GM12878 (cell line): Measurements from ENCODE around the gene SERHL2. TPM values are rescaled to one million over a fixed set of nuclear protein-coding genes. Genes with fewer than 3 reads are reported as not detected.
"Not testable (repeated sequence)": the region's sequence is repeated elsewhere in the genome, so short reads cannot be mapped to it uniquely, and the experiment has no call there.

ENCODE experiments used
- ATAC-seq: fragments of 200-7000 bp; cut with Tn5 transposase; 3 replicates; pipeline ENCODE4 v1.9.1; 2020; ENCODE audit warnings: mild to moderate bottlenecking, moderate library complexity
- BruUV-seq: library from RNA; stranded (reverse); fragments of 400-500 nt; replicated peaks from 2 replicates; lab custom pipeline; 2021; lab: Mats Ljungman, UMichigan
- CTCF ChIA-PET: fragments of 300-600 bp; sonication (Branson Sonifier 250); formaldehyde crosslinking; extraction: SDS; loops from one replicate; lab custom pipeline; 2021; ENCODE audit warnings: inconsistent platforms; lab: Yijun Ruan, JAX
- POLR2A ChIA-PET: fragments of 350-600 bp; formaldehyde crosslinking; extraction: SDS; loops from one replicate; lab custom pipeline; 2021; ENCODE audit warnings: inconsistent platforms; lab: Charles Lee
- RAD21 ChIA-PET: fragments of 300-600 bp; sonication (Branson Sonifier 250); formaldehyde crosslinking; loops from one replicate; lab custom pipeline; 2023; ENCODE audit warnings: antibody characterized with exemption; ENCODE audit not compliant: unreplicated experiment; lab: Charles Lee
- SMC1A ChIA-PET: fragments of 300-600 bp; sonication (Branson Sonifier 250); formaldehyde crosslinking; loops from one replicate; lab custom pipeline; 2023; ENCODE audit not compliant: unreplicated experiment, uncharacterized antibody; lab: Charles Lee
- DNase-seq: peaks from one replicate; pipeline ENCODE4 v3.0.0-alpha.2; 2011; ENCODE audit warnings: low read depth, low spot score
- FAIRE-seq: peaks from 3 replicates; lab custom pipeline; 2011; peaks lifted over from hg19 to GRCh38; lab: Jason Lieb, UNC
- H2AFZ ChIP-seq: 2 replicates; pipeline ENCODE4 v1.6.0; 2011; ENCODE audit warnings: low read depth, low read length, control low read depth; ENCODE audit not compliant: control insufficient read depth
- H3K27ac ChIP-seq: 2 replicates; pipeline ENCODE4 v1.5.1; 2011; ENCODE audit warnings: control low read depth; ENCODE audit not compliant: control insufficient read depth, insufficient read depth
- H3K27me3 ChIP-seq, 2 experiments: replicated peaks in 1 of 2; 2 replicates each; pipeline versions ENCODE4 v1.6.0 to v1.6.1; 2011; ENCODE audit warnings: low read length in 1 of 2; ENCODE audit not compliant: control insufficient read depth in 2 of 2, insufficient read depth in 2 of 2
- H3K36me3 ChIP-seq, 2 experiments: 2 replicates each; pipeline ENCODE4 v1.5.1; 2011; ENCODE audit warnings: low read length in 1 of 2; ENCODE audit not compliant: control insufficient read depth in 2 of 2, insufficient read depth in 2 of 2
- H3K4me1 ChIP-seq: 2 replicates; pipeline ENCODE4 v1.6.1; 2011; ENCODE audit warnings: mild to moderate bottlenecking, low read length, moderate library complexity, mixed read lengths; ENCODE audit not compliant: control insufficient read depth, insufficient read depth
- H3K4me2 ChIP-seq: 2 replicates; pipeline ENCODE4 v1.6.0; 2011; ENCODE audit warnings: control low read depth; ENCODE audit not compliant: control insufficient read depth, insufficient read depth
- H3K4me3 ChIP-seq: fragments of 200-600 bp; sonication (generic); 2 replicates; pipeline ENCODE4 v1.5.1; 2016
- H3K79me2 ChIP-seq: 2 replicates; pipeline ENCODE4 v1.6.0; 2011; ENCODE audit warnings: low read length; ENCODE audit not compliant: control insufficient read depth, insufficient read depth
- H3K9ac ChIP-seq: 2 replicates; pipeline ENCODE4 v1.8.0; 2011; ENCODE audit warnings: low read length, control low read depth, mixed read lengths; ENCODE audit not compliant: control insufficient read depth, insufficient read depth
- H3K9me3 ChIP-seq: replicated peaks from 3 replicates; pipeline ENCODE4 v1.5.1; 2011; ENCODE audit warnings: mild to moderate bottlenecking, low read length; ENCODE audit not compliant: control insufficient read depth, insufficient read depth
- H4K20me1 ChIP-seq: 2 replicates; pipeline ENCODE4 v1.6.0; 2011; ENCODE audit not compliant: control insufficient read depth, insufficient read depth
- BHLHE40 ChIP-seq, 2 experiments: fragments of 450-650 bp in 1 of 2; IDR thresholded peaks; 2 replicates each; pipeline ENCODE4 v1.6.1; 2011 to 2017; ENCODE audit warnings: low read depth in 2 of 2, borderline replicate concordance in 1 of 2, improper control_type of control experiment in 1 of 2, low read length in 1 of 2, mild to moderate bottlenecking in 1 of 2
- CHD1 ChIP-seq: IDR thresholded peaks from 2 replicates; pipeline ENCODE4 v1.6.1; 2012; ENCODE audit warnings: low read depth, low read length, improper control_type of control experiment
- ESRRA ChIP-seq: IDR thresholded peaks from 2 replicates; pipeline ENCODE4 v1.6.1; 2012; ENCODE audit warnings: mild to moderate bottlenecking, low read length, improper control_type of control experiment
- NFIC ChIP-seq: IDR thresholded peaks from 2 replicates; pipeline ENCODE4 v1.6.1; 2012; ENCODE audit warnings: low read depth, mild to moderate bottlenecking, inconsistent platforms, low read length, moderate library complexity
- PAX5 ChIP-seq: IDR thresholded peaks from 2 replicates; pipeline ENCODE4 v1.6.1; 2011; ENCODE audit warnings: low read depth, low read length, borderline replicate concordance
- RBBP5 ChIP-seq: fragments of 200-600 bp; sonication (generic); conservative IDR thresholded peaks from 2 replicates; pipeline ENCODE4 v1.6.1; 2016
- SMAD1 ChIP-seq: fragments of 450-650 bp; IDR thresholded peaks from 2 replicates; pipeline ENCODE4 v1.6.1; 2018; ENCODE audit warnings: mild to moderate bottlenecking, low read depth; ENCODE audit not compliant: partially characterized antibody
- SMAD5 ChIP-seq: IDR thresholded peaks from 2 replicates; pipeline ENCODE4 v1.6.1; 2016; ENCODE audit warnings: antibody characterized with exemption, low read depth
- SUPT20H ChIP-seq: IDR thresholded peaks from 2 replicates; pipeline ENCODE4 v1.6.1; 2011; ENCODE audit warnings: low read depth, mild to moderate bottlenecking, low read length, moderate library complexity, borderline replicate concordance; ENCODE audit not compliant: control insufficient read depth
- ZNF274 ChIP-seq: IDR thresholded peaks from one replicate; pipeline ENCODE4 v1.8.0; 2011; ENCODE audit not compliant: insufficient read length, insufficient read depth
- ZSCAN29 ChIP-seq: fragments of 450-650 bp; IDR thresholded peaks from 2 replicates; pipeline ENCODE4 v1.6.1; 2017; ENCODE audit warnings: mild to moderate bottlenecking, moderate library complexity
- WGBS: methylation state at CpG from one replicate; pipeline ENCODE4 v1.1.6; 2016; ENCODE audit warnings: low lambda C conversion rate; ENCODE audit not compliant: insufficient replicate concordance, insufficient coverage; ENCODE audit errors: missing lambda C conversion rate; 5-methylcytosine and 5-hydroxymethylcytosine counted together
- in situ Hi-C: fragments of 300-500 bp; cut with MboI; formaldehyde crosslinking; loops from 9 replicates; pipeline ENCODE4 v1.14.3; 2018; ENCODE audit warnings: mixed read lengths
- intact Hi-C: fragments of 100-400 bp; cut with micrococcal nuclease; formaldehyde crosslinking; loops from one replicate; pipeline ENCODE4 v1.14.2; 2022; ENCODE audit not compliant: unreplicated experiment
- polyA plus RNA-seq, 11 experiments: library from polyadenylated mRNA; depleted of rRNA in 4 of 11; unstranded in 6 of 11; stranded (reverse) in 5 of 11; fragments of >200 nt; fragmentation: Nextera tagmentation in 4 of 11; fragmentation: Illumina TruSeq in 1 of 11; extraction: Ambion mirVana in 4 of 11; extraction: Trizol in 1 of 11; gene quantifications; 1 replicate in 1 of 11; 2 replicates in 10 of 11; pipeline versions ENCODE4 v1.2.1 to v1.2.3, GENCODE V29; 2011 to 2016; ENCODE audit warnings: inconsistent platforms in 2 of 11, missing spikeins in 2 of 11, low read depth in 1 of 11
- total RNA-seq, 4 experiments: library from RNA; depleted of rRNA in 3 of 4; stranded (reverse); fragments of >200 nt in 3 of 4; fragmentation: Illumina TruSeq in 1 of 4; extraction: Trizol in 1 of 4; gene quantifications; 2 replicates each; pipeline versions ENCODE4 v1.2.1 to v1.2.3, GENCODE V29; 2013 to 2021
- TF ChIP-seq, protein P1 (sequence below): fragments of 450-650 bp; formaldehyde crosslinking; IDR thresholded peaks from 2 replicates; pipeline ENCODE4 v1.5.0; 2022; ENCODE audit warnings: mild to moderate bottlenecking, missing genetic modification characterization

Gene SERHL2
- total and polyA plus RNA-seq, 10 of the 15 experiments (the other 5 are each of a cell fraction or from before 2014, with no cell fraction given): 0.63 to 2.0 (median 1.2) TPM

GRCh38 chr22:42539236-42539771 lies 14.5 kb upstream of the SERHL2 start:
- H3K4me1 ChIP-seq: peaks cover 17% of the 10 kb centered on the region
- RAD21 ChIA-PET: interaction anchor here (1.3 kb wide), 1 partner anchor 11 kb away, joined by 3 read pairs; no protein-coding TSS in a partner anchor
- in situ Hi-C loops, H2AFZ ChIP-seq, CTCF ChIA-PET, DNase-seq, H4K20me1 ChIP-seq, intact Hi-C loops, H3K79me2 ChIP-seq, H3K9ac ChIP-seq, H3K27me3 ChIP-seq, BruUV-seq, H3K9me3 ChIP-seq, H3K4me3 ChIP-seq, H3K36me3 ChIP-seq, SMC1A ChIA-PET: not testable (repeated sequence)
- TF ChIP-seq BHLHE40 (IDR thresholded peaks at IDR 0.05; ENCODE audit: borderline replicate concordance in 1 of 2, low read depth in 2 of 2, low read length in 1 of 2): peak; percentile 21 to 84; a peak in 2 of 4 replicates
- H3K4me2 ChIP-seq: 0 out of 2 replicates have a peak overlapping the region, but pooled peaks have one; percentile 33
- peak overlapping the region; percentile 18; the same call in 1 of the 2 replicates for H3K27ac ChIP-seq
- ATAC-seq: peak; percentile 85
- peak; percentile 56 for FAIRE-seq
- POLR2A ChIA-PET: interaction anchor here (0.6 to 0.7 kb wide), 4 partner anchors 44 to 359 kb away, joined by 3 to 8 read pairs (median 6); no protein-coding TSS in a partner anchor
- 1% methylated on average over 8 of the region's 11 CpGs for WGBS

- FAIRE-seq (no peak), DNase-seq (no peak), ATAC-seq (no peak)
- intact Hi-C loops (no loop called here), in situ Hi-C loops (no loop called here)
- POLR2A ChIA-PET: interaction anchor here (0.6 to 0.7 kb wide), 2 partner anchors 21 to 87 kb away, joined by 4 read pairs; no protein-coding TSS in a partner anchor
- H3K27me3 ChIP-seq: no peaks in the 10 kb centered on the region
- no TSS peak for BruUV-seq
- H3K36me3 ChIP-seq: no peaks in the 10 kb centered on the region
- no peaks in the 10 kb centered on the region for H3K4me1 ChIP-seq
- SMC1A ChIA-PET: interaction anchor here (0.6 to 2.2 kb wide), 2 partner anchors 11 to 86 kb away, joined by 5 to 9 read pairs; no protein-coding TSS in a partner anchor
- H4K20me1 ChIP-seq: no peaks in the 10 kb centered on the region
- H3K9ac ChIP-seq: no peak overlapping the region
- no peaks in the 10 kb centered on the region for H3K79me2 ChIP-seq
- no peaks in the 10 kb centered on the region for H3K9me3 ChIP-seq
- H2AFZ ChIP-seq: no peak overlapping the region
- WGBS: 4% methylated on average over 2 of the region's 2 CpGs
- CTCF ChIA-PET: interaction anchor here (1.8 kb wide), 1 partner anchor 12 kb away, joined by 4 read pairs; no protein-coding TSS in a partner anchor
- H3K4me3 ChIP-seq: no peak overlapping the region
- RAD21 ChIA-PET: no interaction called here
- H3K4me2 ChIP-seq: no peak overlapping the region
- H3K27ac ChIP-seq: no peak overlapping the region
- TF ChIP-seq PAX5: no peak
- no peak for TF ChIP-seq SUPT20H
- TF ChIP-seq, protein P1, sequence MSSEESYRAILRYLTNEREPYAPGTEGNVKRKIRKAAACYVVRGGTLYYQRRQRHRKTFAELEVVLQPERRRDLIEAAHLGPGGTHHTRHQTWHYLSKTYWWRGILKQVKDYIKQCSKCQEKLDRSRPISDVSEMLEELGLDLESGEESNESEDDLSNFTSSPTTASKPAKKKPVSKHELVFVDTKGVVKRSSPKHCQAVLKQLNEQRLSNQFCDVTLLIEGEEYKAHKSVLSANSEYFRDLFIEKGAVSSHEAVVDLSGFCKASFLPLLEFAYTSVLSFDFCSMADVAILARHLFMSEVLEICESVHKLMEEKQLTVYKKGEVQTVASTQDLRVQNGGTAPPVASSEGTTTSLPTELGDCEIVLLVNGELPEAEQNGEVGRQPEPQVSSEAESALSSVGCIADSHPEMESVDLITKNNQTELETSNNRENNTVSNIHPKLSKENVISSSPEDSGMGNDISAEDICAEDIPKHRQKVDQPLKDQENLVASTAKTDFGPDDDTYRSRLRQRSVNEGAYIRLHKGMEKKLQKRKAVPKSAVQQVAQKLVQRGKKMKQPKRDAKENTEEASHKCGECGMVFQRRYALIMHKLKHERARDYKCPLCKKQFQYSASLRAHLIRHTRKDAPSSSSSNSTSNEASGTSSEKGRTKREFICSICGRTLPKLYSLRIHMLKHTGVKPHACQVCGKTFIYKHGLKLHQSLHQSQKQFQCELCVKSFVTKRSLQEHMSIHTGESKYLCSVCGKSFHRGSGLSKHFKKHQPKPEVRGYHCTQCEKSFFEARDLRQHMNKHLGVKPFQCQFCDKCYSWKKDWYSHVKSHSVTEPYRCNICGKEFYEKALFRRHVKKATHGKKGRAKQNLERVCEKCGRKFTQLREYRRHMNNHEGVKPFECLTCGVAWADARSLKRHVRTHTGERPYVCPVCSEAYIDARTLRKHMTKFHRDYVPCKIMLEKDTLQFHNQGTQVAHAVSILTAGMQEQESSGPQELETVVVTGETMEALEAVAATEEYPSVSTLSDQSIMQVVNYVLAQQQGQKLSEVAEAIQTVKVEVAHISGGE (CRISPR knock-in tag): no peak
- no peak for TF ChIP-seq RBBP5
- no peak for TF ChIP-seq NFIC
- TF ChIP-seq SMAD1: no peak
- no peak for TF ChIP-seq ZNF274
- no peak for TF ChIP-seq ZSCAN29
- no peak for TF ChIP-seq CHD1
- no peak for TF ChIP-seq BHLHE40 (IDR thresholded peaks at IDR 0.05; ENCODE audit: borderline replicate concordance in 1 of 2, low read depth in 2 of 2, low read length in 1 of 2)
- TF ChIP-seq SMAD5: no peak
- no peak for TF ChIP-seq ESRRA
These were observed 9.1 kb upstream of the SERHL2 start for GRCh38 chr22:42544686-42545085.
